ENCODE data around the gene SOX6. TPM values are rescaled to one million over a fixed set of nuclear protein-coding genes. Genes with fewer than 3 reads are reported as not detected.

SOX6 gene
- total RNA-seq, 1 experiment from 2014 or later = 18.4 TPM

DNA sequence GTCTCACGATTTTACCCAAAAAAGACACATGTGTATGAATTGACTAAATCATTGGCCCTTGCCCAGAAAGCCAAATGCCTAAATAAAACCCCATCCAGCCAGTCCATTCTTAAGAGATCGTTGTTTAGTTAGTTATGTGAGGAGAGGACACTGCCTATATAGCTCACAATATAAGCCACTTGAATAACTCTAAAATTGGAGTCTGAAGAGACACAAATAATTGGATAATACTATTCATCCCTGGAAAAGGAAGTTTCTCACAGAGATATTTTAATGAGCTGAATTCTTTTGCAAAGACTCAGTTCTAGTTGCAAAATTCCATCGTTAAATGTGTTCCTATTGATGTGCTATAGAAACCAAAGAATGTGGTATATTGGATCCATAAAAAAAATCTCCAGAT, 176.7 kb downstream of the SOX6 start:
- no TSS peak for BruUV-seq (replicated peaks)
- CTCF ChIA-PET = no interaction called here
- no peaks in the 10 kb centered on the region for H3K36me3 Mint-ChIP-seq (ENCODE audit: insufficient read depth, unreplicated experiment)
- DNase-seq = no peak
- H3K9me3 Mint-ChIP-seq (ENCODE audit: low read depth, unreplicated experiment) = no peaks in the 10 kb centered on the region
- TF ChIP-seq, protein P1, sequence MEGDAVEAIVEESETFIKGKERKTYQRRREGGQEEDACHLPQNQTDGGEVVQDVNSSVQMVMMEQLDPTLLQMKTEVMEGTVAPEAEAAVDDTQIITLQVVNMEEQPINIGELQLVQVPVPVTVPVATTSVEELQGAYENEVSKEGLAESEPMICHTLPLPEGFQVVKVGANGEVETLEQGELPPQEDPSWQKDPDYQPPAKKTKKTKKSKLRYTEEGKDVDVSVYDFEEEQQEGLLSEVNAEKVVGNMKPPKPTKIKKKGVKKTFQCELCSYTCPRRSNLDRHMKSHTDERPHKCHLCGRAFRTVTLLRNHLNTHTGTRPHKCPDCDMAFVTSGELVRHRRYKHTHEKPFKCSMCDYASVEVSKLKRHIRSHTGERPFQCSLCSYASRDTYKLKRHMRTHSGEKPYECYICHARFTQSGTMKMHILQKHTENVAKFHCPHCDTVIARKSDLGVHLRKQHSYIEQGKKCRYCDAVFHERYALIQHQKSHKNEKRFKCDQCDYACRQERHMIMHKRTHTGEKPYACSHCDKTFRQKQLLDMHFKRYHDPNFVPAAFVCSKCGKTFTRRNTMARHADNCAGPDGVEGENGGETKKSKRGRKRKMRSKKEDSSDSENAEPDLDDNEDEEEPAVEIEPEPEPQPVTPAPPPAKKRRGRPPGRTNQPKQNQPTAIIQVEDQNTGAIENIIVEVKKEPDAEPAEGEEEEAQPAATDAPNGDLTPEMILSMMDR (IDR thresholded peaks at IDR 0.05; ENCODE audit: unreplicated experiment) = no peak
- intact Hi-C loops (cut with micrococcal nuclease; ENCODE audit: unreplicated experiment) = no loop called here
- H3K27ac Mint-ChIP-seq (ENCODE audit: unreplicated experiment) = no peak overlapping the region
- no peak overlapping the region for H3K4me3 Mint-ChIP-seq (ENCODE audit: low read depth, unreplicated experiment)
- no peaks in the 10 kb centered on the region for H3K27me3 Mint-ChIP-seq (ENCODE audit: unreplicated experiment)
- peaks cover 28% of the 10 kb centered on the region for H3K4me1 Mint-ChIP-seq (ENCODE audit: low read depth, unreplicated experiment)

DNA sequence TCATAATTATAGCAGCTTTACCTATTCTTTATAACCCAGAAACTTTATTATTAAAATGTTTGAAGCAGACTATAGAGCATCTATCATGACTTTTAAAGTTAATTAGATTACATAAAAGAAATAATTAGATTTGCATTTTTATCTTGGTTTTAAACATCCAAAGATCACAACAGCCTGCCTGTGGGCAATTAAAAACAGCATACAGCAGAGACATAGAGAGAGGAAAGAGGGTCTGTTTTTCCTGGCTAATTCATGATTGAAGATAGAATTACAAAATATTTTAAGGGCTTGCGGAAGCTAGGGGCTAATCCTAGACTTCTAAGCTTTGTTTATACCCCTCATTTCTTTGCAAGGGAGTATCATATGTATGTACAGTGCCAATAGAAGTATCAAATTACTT, 178.1 kb downstream of the SOX6 start:
- Mint-ChIP-seq H3K27ac (ENCODE audit: unreplicated experiment) (no peak overlapping the region), H3K4me3 (ENCODE audit: low read depth, unreplicated experiment) (no peak overlapping the region), H3K27me3 (ENCODE audit: unreplicated experiment) (no peaks in the 10 kb centered on the region), H3K4me1 (ENCODE audit: low read depth, unreplicated experiment) (peaks cover 14% of the 10 kb centered on the region), H3K9me3 (ENCODE audit: low read depth, unreplicated experiment) (no peaks in the 10 kb centered on the region), H3K36me3 (ENCODE audit: insufficient read depth, unreplicated experiment) (no peaks in the 10 kb centered on the region)
- BruUV-seq (replicated peaks) = no TSS peak
- CTCF ChIA-PET = no interaction called here
- no peak for DNase-seq
- intact Hi-C loops (cut with micrococcal nuclease; ENCODE audit: unreplicated experiment) = no loop called here
- TF ChIP-seq, protein P1 (IDR thresholded peaks at IDR 0.05; ENCODE audit: unreplicated experiment) = no peak

DNA sequence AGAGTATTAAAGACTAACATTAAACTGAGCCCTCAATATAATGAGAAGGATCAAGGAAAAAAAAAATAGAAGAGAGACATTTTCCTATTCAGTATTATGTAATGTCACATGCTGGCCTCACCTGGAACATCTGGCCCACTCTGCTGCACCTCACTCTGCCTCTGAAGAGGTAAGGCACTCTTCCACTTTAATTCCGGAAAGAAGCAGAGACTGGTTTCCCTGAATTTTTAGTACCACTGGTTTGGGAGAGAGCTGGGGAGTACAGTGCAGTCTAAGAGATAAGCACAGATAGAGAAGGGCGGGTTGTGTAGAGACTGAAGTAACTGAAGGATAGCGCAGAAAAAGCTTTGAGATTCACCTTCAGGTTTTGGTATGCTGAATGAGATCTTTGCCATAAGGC, 178.7 kb downstream of the SOX6 start:
- no peak for DNase-seq
- no peaks in the 10 kb centered on the region for H3K36me3 Mint-ChIP-seq (ENCODE audit: insufficient read depth, unreplicated experiment)
- CTCF ChIA-PET = interaction anchor here (0.7 kb wide), 1 partner anchor 32 kb away, joined by 3 read pairs; no protein-coding TSS in a partner anchor
- H3K4me3 Mint-ChIP-seq (ENCODE audit: low read depth, unreplicated experiment) = no peak overlapping the region
- H3K4me1 Mint-ChIP-seq (ENCODE audit: low read depth, unreplicated experiment) = peaks cover 11% of the 10 kb centered on the region
- H3K27me3 Mint-ChIP-seq (ENCODE audit: unreplicated experiment) = no peaks in the 10 kb centered on the region
- H3K27ac Mint-ChIP-seq (ENCODE audit: unreplicated experiment) = no peak overlapping the region
- no TSS peak for BruUV-seq (replicated peaks)
- TF ChIP-seq, protein P1 (IDR thresholded peaks at IDR 0.05; ENCODE audit: unreplicated experiment) = no peak
- intact Hi-C loops (cut with micrococcal nuclease; ENCODE audit: unreplicated experiment) = no loop called here
- H3K9me3 Mint-ChIP-seq (ENCODE audit: low read depth, unreplicated experiment) = no peaks in the 10 kb centered on the region

DNA sequence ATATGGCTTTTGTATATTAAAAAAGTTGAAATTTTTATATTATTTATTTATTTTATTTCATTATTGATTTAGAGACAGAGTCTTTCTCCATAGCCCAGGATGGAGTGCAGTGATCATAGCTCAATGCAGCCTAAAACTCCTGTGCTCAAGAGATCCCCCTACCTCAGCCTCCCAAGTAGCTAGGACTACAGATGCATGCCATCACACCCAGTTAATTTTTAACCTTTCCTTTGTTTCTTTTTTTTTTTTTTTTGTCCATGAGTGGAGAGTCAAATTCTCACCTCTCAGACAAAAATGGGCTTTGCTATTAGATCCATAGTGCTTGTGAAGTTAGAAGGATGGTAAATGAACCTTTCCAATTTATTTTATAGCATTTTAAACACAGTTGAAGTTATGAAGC, 182.5 kb downstream of the SOX6 start:
- H3K36me3 Mint-ChIP-seq (ENCODE audit: insufficient read depth, unreplicated experiment) = no peaks in the 10 kb centered on the region
- no peak for DNase-seq
- TF ChIP-seq, protein P1 (IDR thresholded peaks at IDR 0.05; ENCODE audit: unreplicated experiment) = no peak
- BruUV-seq (replicated peaks) = no TSS peak
- no peak overlapping the region for H3K27ac Mint-ChIP-seq (ENCODE audit: unreplicated experiment)
- no peaks in the 10 kb centered on the region for H3K27me3 Mint-ChIP-seq (ENCODE audit: unreplicated experiment)
- intact Hi-C loops (cut with micrococcal nuclease; ENCODE audit: unreplicated experiment) = loop anchor here (5.0 kb wide), 2 partner anchors 171 to 434 kb away; no protein-coding TSS in a partner anchor
- CTCF ChIA-PET = interaction anchor here (0.6 to 0.7 kb wide), 2 partner anchors 533 to 1608 kb away, joined by 3 to 5 read pairs; no protein-coding TSS in a partner anchor
- no peaks in the 10 kb centered on the region for H3K9me3 Mint-ChIP-seq (ENCODE audit: low read depth, unreplicated experiment)
- no peak overlapping the region for H3K4me3 Mint-ChIP-seq (ENCODE audit: low read depth, unreplicated experiment)
- peaks cover 29% of the 10 kb centered on the region for H3K4me1 Mint-ChIP-seq (ENCODE audit: low read depth, unreplicated experiment)

Data from Calu3 (cell line).